HG02623 (cell line): ENCODE results near the gene HUWE1.
"Not testable (repeated sequence)": the region's sequence is repeated elsewhere in the genome, so short reads cannot be mapped to it uniquely, and the experiment has no call there.

ENCODE experiments used
- ATAC-seq: cut with Tn5 transposase; IDR thresholded peaks from one replicate; pipeline ENCODE4 v1.9.1; 2021; ENCODE audit warnings: moderate library complexity; ENCODE audit not compliant: unreplicated experiment

HUWE1 gene

GRCh38 chrX:53686151-53686885 lies at the start of gene HUWE1:
Gene HUWE1, minus strand, starts transcription at chrX:53686719. Its CDS starts 32,612 bp downstream, at chrX:53654107.
- peak; percentile 33 for ATAC-seq

GRCh38 chrX:53732797-53733196 lies 46.3 kb upstream of the HUWE1 start:
- ATAC-seq: no peak

- ATAC-seq: no peak
Observed at GRCh38 chrX:53729751-53730150, 43.2 kb upstream of the HUWE1 start.

GRCh38 chrX:53728506-53728905 lies 42.0 kb upstream of the HUWE1 start:
- no peak for ATAC-seq

- no peak for ATAC-seq
Observed at GRCh38 chrX:53724872-53725271, 38.4 kb upstream of the HUWE1 start.

- ATAC-seq: no peak
Observed at GRCh38 chrX:53723381-53723780, 36.9 kb upstream of the HUWE1 start.

- not testable (repeated sequence) for ATAC-seq
Observed at GRCh38 chrX:53721610-53722009, 35.1 kb upstream of the HUWE1 start.

GRCh38 chrX:53719666-53720065 lies 33.1 kb upstream of the HUWE1 start:
- ATAC-seq: not testable (repeated sequence)

- no peak for ATAC-seq
Observed at GRCh38 chrX:53718073-53718472, 31.6 kb upstream of the HUWE1 start.

- no peak for ATAC-seq
Observed at GRCh38 chrX:53717205-53717604, 30.7 kb upstream of the HUWE1 start.

- ATAC-seq: no peak
Observed at GRCh38 chrX:53716328-53717088, 30.0 kb upstream of the HUWE1 start.

GRCh38 chrX:53715346-53715924 lies 28.9 kb upstream of the HUWE1 start:
- no peak for ATAC-seq

- peak; percentile 73 for ATAC-seq
Observed at GRCh38 chrX:53714580-53715345, 28.2 kb upstream of the HUWE1 start.

- ATAC-seq: no peak
Observed at GRCh38 chrX:53713987-53714579, 27.6 kb upstream of the HUWE1 start.

- ATAC-seq: no peak
Observed at GRCh38 chrX:53711436-53711835, 24.9 kb upstream of the HUWE1 start.

GRCh38 chrX:53704854-53705253 lies 18.3 kb upstream of the HUWE1 start:
- ATAC-seq: no peak

- peak; percentile 53 for ATAC-seq
Observed at GRCh38 chrX:53704294-53704693, 17.8 kb upstream of the HUWE1 start.

- ATAC-seq: no peak
Observed at GRCh38 chrX:53695946-53696549, 9.5 kb upstream of the HUWE1 start.

- no peak for ATAC-seq
Observed at GRCh38 chrX:53694642-53695041, 8.1 kb upstream of the HUWE1 start.

GRCh38 chrX:53688300-53688699 lies 1.8 kb upstream of the HUWE1 start:
- ATAC-seq: no peak
